ENCODE results near the gene USP21.

The USP21 gene

DNA sequence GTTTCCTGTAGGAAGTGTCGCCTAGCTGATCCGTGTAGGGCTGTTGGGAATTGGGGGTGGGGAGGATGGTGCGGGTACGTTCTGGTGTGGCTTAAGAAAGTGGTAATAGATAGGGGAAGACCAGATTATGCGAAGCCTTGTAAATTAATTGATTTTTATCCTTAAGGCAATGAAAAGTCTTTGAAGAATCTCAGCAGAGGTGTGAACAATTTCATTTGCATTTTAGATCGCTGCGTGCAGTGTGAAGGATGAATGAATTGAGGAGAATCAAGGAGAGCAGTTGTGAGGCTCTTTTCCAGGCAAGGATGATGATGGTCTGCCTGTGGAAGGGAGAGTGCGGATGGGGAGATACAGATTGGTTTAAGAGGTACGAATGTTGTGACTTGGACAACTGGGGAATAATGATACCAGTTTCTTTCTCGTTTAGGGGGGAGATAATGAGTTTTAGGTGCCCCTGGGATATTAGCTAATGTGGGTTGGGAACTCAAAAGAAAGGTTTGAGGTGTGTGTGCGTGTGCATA, 26.0 kb upstream of the USP21 start:
- no peak for DNase-seq

GRCh38 chr1:161137881-161138280, 21.4 kb upstream of the USP21 start:
- no peak for DNase-seq

DNA sequence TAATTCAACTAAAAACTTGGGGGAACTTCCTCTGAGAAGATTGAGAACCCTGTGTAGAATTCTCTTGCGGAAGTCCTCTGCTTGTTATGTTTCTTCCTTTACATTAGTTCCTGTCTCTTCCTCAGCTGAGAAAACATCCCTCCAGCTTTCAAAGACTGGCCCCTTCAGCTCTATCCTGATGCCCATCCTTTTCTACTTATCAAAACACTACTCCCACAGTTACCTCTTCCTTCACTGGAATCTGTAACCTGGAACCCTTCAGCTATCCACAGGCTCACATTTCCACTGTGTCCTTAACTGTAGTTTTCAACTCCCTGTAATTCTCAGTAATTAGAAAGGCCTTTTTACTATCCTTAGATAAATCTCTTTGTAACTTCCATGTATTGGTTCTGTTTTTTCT, 20.9 kb upstream of the USP21 start:
- DNase-seq = no peak

GRCh38 chr1:161139766-161140165, 19.5 kb upstream of the USP21 start:
- DNase-seq = peak; percentile 68

DNA sequence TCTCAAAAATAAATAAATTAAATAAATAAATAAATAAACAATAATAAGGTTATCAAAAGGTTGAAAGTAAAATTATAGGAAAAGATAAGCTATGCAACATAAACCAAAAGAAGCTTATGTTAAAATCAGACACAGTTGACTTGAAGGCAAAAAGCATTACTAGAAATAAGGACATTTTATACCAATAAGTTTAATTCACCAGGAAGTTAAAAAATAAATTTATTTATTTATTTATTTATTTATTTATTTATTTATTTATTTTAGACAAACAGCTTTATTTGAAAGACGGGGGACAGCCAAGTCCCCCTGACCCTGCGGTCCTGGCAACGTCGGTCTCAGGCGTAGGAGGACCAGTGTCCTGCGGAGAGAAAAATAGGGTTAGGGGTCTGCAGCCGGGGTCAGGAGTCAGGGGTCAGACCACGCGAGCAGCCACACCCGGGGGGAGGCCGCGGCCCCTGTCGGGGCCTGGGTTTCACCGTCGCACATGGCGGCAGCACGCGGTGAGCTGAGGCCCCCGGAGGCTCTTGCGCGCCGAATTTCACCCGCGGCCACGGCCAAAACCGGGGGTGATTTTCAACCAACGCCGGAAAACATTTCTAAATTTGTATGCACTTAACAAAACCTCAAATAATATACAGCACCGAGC, 18.4 kb upstream of the USP21 start:
- DNase-seq = no peak

DNA sequence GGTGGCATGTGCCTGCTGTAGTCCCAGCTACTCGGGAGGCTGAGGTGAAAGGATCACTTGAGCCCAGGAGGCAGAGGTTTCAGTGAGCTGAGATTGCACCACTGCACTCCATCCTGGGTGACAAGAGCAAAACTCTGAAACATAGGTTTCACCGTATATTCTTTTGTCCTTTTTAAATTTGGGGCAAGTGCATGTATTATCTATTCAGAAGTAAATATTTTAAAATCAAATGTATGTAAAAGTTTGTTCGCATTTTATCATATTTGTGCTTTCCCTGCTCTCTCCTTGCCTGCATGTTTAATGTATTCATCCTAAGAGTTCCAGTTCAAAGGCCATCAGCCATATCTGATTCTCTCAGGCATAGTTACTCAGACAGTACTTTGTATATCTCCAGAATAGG, 13.5 kb upstream of the USP21 start:
- peak; percentile 19 for DNase-seq

DNA sequence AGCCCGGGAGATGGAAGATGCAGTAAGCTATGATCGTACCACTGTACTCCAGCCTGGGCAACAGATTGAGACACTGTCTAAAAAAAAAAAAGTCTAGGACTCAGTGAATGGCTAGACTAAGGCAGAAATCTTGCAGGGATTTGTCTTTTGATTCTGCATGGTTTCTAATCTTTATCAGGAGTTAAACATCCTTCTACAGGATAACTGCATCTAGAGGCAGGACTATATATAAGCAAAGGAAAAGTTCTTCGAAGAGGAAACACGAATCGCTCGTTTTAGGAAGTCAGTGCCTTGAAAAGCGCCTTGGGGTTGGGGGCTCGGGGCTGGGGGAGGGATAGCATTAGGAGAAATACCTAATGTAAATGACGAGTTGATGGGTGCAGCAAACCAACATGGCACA, 6.1 kb upstream of the USP21 start:
- no peak for DNase-seq

- DNase-seq = peak; percentile 91
Measured at GRCh38 chr1:161153682-161154337, 5.5 kb upstream of the USP21 start, which contains the start of gene UFC1. TSS of gene UFC1 (plus strand) at chr1:161153978. CDS start at chr1:161153998, 20 bp downstream.

DNA sequence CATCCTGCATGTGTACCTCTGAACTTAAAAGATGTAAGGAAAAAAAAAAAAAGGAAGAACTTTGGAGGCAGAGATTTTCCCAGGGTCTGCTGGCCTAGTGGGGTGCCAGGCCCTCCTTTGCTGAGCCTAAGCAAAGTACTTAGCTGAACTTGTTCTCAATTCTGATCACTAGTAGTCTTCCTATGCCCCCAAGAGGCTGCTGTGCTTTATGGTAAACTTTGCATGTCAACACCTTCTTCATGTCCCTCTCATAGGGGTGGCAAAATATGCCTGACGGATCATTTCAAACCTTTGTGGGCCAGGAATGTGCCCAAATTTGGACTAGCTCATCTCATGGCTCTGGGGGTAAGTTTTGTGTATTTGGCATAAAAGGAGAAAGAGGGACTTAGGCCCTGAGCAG, 1.4 kb upstream of the USP21 start:
- no peak for DNase-seq

DNA sequence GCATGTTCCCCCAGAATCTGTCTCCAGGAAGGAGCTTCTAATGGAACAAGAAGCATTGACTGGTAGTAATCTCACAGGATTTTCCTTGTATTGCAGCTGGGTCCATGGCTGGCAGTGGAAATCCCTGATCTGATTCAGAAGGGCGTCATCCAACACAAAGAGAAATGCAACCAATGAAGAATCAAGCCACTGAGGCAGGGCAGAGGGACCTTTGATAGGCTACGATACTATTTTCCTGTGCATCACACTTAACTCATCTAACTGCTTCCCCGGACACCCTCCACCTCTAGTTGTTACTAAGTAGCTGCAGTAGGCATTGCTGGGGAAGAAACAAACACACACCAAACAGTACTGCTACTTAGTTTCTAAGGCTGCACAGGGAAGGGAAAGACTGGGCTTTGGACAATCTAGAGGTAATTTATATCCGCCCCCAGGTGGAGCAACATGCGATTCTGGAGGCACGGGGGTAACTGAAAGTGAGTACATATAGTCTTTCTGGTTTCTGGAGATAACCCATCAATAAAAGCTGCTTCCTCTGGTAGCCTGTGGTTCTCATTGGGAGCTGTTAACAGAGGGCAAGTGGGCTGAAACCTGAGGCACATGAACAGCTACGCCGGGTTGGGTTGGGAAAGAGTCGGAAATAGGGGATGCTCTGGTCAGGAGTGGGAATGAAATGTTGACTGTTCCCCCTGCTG, 837 bp upstream of the USP21 start:
- no peak for DNase-seq

DNA sequence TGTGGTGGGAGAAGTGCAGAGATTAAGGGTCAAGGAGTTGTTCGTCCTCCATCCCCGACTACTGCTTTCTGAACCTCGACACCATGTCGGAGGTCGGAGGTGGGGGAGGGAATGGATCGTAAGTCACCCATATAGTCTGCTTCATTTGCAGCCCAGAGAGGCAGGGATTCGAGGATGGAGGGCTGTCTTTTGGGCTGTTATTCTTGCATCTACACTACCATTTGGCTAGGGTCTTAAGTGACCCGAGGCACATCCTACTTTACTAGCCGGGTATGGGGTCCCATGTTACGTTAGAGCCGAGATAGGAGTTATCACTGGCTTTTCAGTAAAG, 578 bp downstream of the USP21 start:
- no peak for DNase-seq

GRCh38 chr1:161160671-161161145, 1.4 kb downstream of the USP21 start:
- no peak for DNase-seq

- no peak for DNase-seq
Measured at GRCh38 chr1:161161652-161162051, 2.4 kb downstream of the USP21 start.

DNA sequence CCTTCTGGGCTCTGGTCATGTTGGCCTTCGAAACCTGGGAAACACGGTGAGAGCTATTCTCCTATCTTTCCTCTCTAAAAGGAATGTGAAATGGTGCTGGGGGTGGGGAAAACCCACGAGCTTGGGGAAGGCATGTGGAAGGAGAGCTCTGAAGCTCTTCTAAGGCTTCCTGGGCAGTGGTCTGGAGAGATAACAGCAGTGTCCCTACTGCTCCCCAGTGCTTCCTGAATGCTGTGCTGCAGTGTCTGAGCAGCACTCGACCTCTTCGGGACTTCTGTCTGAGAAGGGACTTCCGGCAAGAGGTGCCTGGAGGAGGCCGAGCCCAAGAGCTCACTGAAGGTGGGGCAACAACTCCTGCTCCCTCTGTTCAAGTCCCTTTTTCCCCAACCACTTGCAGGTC, 2.8 kb downstream of the USP21 start:
- DNase-seq = no peak

GRCh38 chr1:161162806-161163205, 3.5 kb downstream of the USP21 start:
- no peak for DNase-seq

- DNase-seq = no peak
Measured at GRCh38 chr1:161163793-161164192, 4.5 kb downstream of the USP21 start.

DNA sequence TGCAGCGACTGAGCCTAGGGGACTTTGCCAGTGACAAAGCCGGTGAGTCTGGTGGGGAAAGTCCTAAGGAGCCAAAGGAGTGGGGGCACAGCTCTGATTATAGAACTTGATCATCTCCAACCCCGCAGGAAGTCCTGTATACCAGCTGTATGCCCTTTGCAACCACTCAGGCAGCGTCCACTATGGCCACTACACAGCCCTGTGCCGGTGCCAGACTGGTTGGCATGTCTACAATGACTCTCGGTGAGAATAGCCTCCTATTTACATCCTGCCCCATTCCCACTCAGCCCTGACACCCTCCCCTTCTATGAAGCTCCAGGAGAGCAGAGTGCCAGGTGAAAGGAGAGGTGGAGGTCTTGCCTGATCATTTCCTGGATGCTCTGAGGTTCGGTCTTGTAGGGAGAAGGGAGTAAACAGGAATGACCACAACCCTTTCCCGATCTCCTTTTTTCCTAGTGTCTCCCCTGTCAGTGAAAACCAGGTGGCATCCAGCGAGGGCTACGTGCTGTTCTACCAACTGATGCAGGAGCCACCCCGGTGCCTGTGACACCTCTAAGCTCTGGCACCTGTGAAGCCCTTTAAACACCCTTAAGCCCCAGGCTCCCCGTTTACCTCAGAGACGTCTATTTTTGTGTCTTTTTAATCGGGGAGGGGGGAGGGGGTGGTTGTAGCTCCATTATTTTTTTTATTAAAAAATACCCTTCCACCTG, 5.8 kb downstream of the USP21 start:
- no peak for DNase-seq

- peak; percentile 99 for DNase-seq
Measured at GRCh38 chr1:161165742-161166668, 6.7 kb downstream of the USP21 start, which contains the start of gene PPOX. TSS of gene PPOX (plus strand) at chr1:161166426. CDS start at chr1:161166848, 422 bp downstream.

- no peak for DNase-seq
Measured at GRCh38 chr1:161166669-161167548, 7.6 kb downstream of the USP21 start.

- DNase-seq = no peak
Measured at GRCh38 chr1:161168906-161169305, 9.6 kb downstream of the USP21 start.

- no peak for DNase-seq
Measured at GRCh38 chr1:161171191-161171590, 11.9 kb downstream of the USP21 start.
